HEK293 (cell line): ENCODE measurements around the gene SPON2.

Experiments
- CTCF ChIA-PET: fragments of 350-600 bp; formaldehyde crosslinking; extraction: SDS; loops from one replicate; lab custom pipeline; 2021; ENCODE audit warnings: antibody characterized with exemption; lab: Yijun Ruan, JAX
- POLR2A ChIA-PET: fragments of 300-600 bp; formaldehyde crosslinking; extraction: SDS; loops from one replicate; lab custom pipeline; 2020; ENCODE audit warnings: antibody characterized with exemption, inconsistent platforms; lab: Yijun Ruan, JAX
- H3K27ac ChIP-seq: fragments of 200-500 bp; sonication (Bioruptor generic); 2 replicates; pipeline ENCODE4 v1.5.1; 2014; ENCODE audit warnings: low read depth, low read length, control low read depth, inconsistent platforms; ENCODE audit errors: extremely low read depth
- H3K36me3 ChIP-seq, 2 experiments: fragments of 200-500 bp in 1 of 2; sonication (Bioruptor generic) in 1 of 2; 1 replicate in 1 of 2; 2 replicates in 1 of 2; pipeline ENCODE4 v1.5.1; 2014 to 2017; ENCODE audit warnings: inconsistent platforms in 2 of 2, low read length in 2 of 2; ENCODE audit not compliant: control insufficient read depth in 2 of 2, insufficient read depth in 1 of 2
- H3K4me1 ChIP-seq: fragments of 200-500 bp; sonication (Bioruptor generic); 2 replicates; pipeline ENCODE4 v1.5.1; 2014; ENCODE audit warnings: mild to moderate bottlenecking, low read length, inconsistent platforms; ENCODE audit not compliant: control insufficient read depth, insufficient read depth
- H3K4me3 ChIP-seq: 2 replicates; pipeline ENCODE4 v1.5.1; 2011; ENCODE audit warnings: low read depth, mild to moderate bottlenecking, control low read depth, low read length, moderate library complexity
- H3K9me3 ChIP-seq: fragments of 200-500 bp; sonication (Bioruptor generic); 2 replicates; pipeline ENCODE4 v1.5.1; 2014; ENCODE audit warnings: low read depth, low read length, inconsistent platforms; ENCODE audit not compliant: control insufficient read depth, insufficient read depth
- KLF1 ChIP-seq: fragments of 450-650 bp; formaldehyde crosslinking; IDR thresholded peaks from 2 replicates; pipeline ENCODE4 v1.5.1; 2016; ENCODE audit warnings: missing biosample characterization, missing genetic modification characterization
- PRDM1 ChIP-seq: fragments of 450-650 bp; formaldehyde crosslinking; IDR thresholded peaks from 2 replicates; pipeline ENCODE4; 2016; ENCODE audit warnings: missing biosample characterization, missing genetic modification characterization
- SCRT2 ChIP-seq: fragments of 450-650 bp; formaldehyde crosslinking; IDR thresholded peaks from 2 replicates; pipeline ENCODE4 v1.5.1; 2016; ENCODE audit warnings: missing biosample characterization, missing genetic modification characterization
- SP2 ChIP-seq: fragments of 450-650 bp; formaldehyde crosslinking; IDR thresholded peaks from 2 replicates; pipeline ENCODE4 v1.5.1; 2016; ENCODE audit warnings: missing biosample characterization, missing genetic modification characterization
- SP3 ChIP-seq: fragments of 450-650 bp; formaldehyde crosslinking; IDR thresholded peaks from 2 replicates; pipeline ENCODE4 v1.5.1; 2016; ENCODE audit warnings: missing biosample characterization, missing genetic modification characterization
- ZBTB8A ChIP-seq: fragments of 450-650 bp; formaldehyde crosslinking; IDR thresholded peaks from 2 replicates; pipeline ENCODE4 v1.5.1; 2016; ENCODE audit warnings: missing biosample characterization, missing genetic modification characterization
- ZIC2 ChIP-seq: fragments of 450-650 bp; formaldehyde crosslinking; IDR thresholded peaks from 2 replicates; pipeline ENCODE4 v1.5.1; 2016; ENCODE audit warnings: missing biosample characterization, missing genetic modification characterization
- ZNF350 ChIP-seq: fragments of 450-650 bp; formaldehyde crosslinking; IDR thresholded peaks from 2 replicates; pipeline ENCODE4 v1.5.0; 2017; ENCODE audit warnings: missing biosample characterization, mild to moderate bottlenecking, missing genetic modification characterization
- ZNF571 ChIP-seq: fragments of 450-650 bp; formaldehyde crosslinking; IDR thresholded peaks from 2 replicates; pipeline ENCODE4 v1.5.0; 2017; ENCODE audit warnings: missing biosample characterization, missing genetic modification characterization
- ZSCAN30 ChIP-seq: fragments of 450-650 bp; IDR thresholded peaks from 2 replicates; pipeline ENCODE4 v1.5.1; 2018; ENCODE audit warnings: missing biosample characterization, mild to moderate bottlenecking, missing genetic modification characterization, moderate library complexity
- TF ChIP-seq, protein P1 (sequence below): fragments of 450-650 bp; formaldehyde crosslinking; IDR thresholded peaks from 2 replicates; pipeline ENCODE4 v1.5.1; 2016; ENCODE audit warnings: missing biosample characterization, missing genetic modification characterization
- TF ChIP-seq, protein P2 (sequence below): fragments of 450-650 bp; formaldehyde crosslinking; IDR thresholded peaks from 2 replicates; pipeline ENCODE4 v1.5.1; 2016; ENCODE audit warnings: missing biosample characterization, missing genetic modification characterization
- TF ChIP-seq, protein P3 (sequence below): fragments of 450-650 bp; formaldehyde crosslinking; conservative IDR thresholded peaks from 2 replicates; pipeline ENCODE4 v1.5.1; 2016; ENCODE audit warnings: low read depth, missing biosample characterization, missing genetic modification characterization
- TF ChIP-seq, protein P4 (sequence below): fragments of 450-650 bp; formaldehyde crosslinking; IDR thresholded peaks from 2 replicates; pipeline ENCODE4 v1.5.1; 2016; ENCODE audit warnings: missing biosample characterization, missing genetic modification characterization
- TF ChIP-seq, protein P5 (sequence below): fragments of 450-650 bp; formaldehyde crosslinking; IDR thresholded peaks from 2 replicates; pipeline ENCODE4 v1.5.1; 2016; ENCODE audit warnings: missing biosample characterization, missing genetic modification characterization

SPON2 gene

DNA sequence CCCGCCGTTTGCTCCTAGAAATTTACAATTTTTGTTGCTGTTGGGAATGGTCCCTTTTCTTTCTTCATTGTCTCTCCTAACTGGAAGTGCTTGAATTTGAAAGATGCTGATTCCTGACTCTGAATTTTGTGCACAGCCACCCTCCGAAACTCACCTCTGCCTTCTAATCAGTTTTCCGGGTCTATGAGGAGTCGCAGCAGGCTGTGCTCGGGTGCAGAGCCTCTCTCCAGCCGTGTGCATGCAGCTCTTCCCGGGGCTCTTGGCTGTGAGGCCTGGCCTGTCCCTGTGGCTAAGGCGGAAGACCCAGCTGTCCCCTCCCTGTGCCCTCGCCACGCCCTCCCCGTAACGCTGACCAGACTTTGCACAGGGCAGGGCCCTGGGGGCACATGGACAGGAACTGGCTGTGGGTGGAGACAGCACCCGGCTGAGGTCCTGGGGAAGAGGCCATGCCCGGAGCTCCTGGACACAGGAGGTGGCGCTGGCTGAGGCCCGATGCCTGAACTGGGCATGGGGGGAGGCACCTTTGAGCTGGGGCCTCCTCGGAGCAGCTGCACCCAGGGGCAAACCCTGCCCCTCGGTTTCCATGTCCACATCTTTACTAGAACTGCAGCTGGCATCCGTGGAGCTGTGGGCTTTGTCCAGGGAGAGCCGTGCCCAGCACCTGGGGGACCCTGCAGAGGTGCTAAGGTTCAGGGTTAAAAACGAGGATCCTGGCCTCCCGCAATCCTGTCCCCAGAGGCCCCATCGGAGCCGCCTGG, 32.6 kb upstream of the SPON2 start:
- Histone ChIP-seq H3K4me3 (no peak overlapping the region), H3K4me1 (no peaks in the 10 kb centered on the region), H3K9me3 (no peaks in the 10 kb centered on the region), H3K27ac (no peak overlapping the region), H3K36me3 (no peaks in the 10 kb centered on the region)
- CTCF ChIA-PET, result interaction anchor here (1.0 kb wide), 1 partner anchor 74 kb away, joined by 3 read pairs; no protein-coding TSS in a partner anchor
- no peak for TF ChIP-seq ZSCAN30 (tag by site-specific recombination)
- TF ChIP-seq, protein P1, sequence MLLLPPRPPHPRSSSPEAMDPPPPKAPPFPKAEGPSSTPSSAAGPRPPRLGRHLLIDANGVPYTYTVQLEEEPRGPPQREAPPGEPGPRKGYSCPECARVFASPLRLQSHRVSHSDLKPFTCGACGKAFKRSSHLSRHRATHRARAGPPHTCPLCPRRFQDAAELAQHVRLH (tag by site-specific recombination), result no peak
- no peak for TF ChIP-seq ZNF350
- TF ChIP-seq ZNF571, result no peak
- TF ChIP-seq KLF1 (tag by site-specific recombination), result no peak
- TF ChIP-seq SP3 (tag by site-specific recombination), result no peak
- no peak for TF ChIP-seq ZBTB8A (tag by site-specific recombination)
- no peak for TF ChIP-seq ZIC2
- TF ChIP-seq, protein P2, sequence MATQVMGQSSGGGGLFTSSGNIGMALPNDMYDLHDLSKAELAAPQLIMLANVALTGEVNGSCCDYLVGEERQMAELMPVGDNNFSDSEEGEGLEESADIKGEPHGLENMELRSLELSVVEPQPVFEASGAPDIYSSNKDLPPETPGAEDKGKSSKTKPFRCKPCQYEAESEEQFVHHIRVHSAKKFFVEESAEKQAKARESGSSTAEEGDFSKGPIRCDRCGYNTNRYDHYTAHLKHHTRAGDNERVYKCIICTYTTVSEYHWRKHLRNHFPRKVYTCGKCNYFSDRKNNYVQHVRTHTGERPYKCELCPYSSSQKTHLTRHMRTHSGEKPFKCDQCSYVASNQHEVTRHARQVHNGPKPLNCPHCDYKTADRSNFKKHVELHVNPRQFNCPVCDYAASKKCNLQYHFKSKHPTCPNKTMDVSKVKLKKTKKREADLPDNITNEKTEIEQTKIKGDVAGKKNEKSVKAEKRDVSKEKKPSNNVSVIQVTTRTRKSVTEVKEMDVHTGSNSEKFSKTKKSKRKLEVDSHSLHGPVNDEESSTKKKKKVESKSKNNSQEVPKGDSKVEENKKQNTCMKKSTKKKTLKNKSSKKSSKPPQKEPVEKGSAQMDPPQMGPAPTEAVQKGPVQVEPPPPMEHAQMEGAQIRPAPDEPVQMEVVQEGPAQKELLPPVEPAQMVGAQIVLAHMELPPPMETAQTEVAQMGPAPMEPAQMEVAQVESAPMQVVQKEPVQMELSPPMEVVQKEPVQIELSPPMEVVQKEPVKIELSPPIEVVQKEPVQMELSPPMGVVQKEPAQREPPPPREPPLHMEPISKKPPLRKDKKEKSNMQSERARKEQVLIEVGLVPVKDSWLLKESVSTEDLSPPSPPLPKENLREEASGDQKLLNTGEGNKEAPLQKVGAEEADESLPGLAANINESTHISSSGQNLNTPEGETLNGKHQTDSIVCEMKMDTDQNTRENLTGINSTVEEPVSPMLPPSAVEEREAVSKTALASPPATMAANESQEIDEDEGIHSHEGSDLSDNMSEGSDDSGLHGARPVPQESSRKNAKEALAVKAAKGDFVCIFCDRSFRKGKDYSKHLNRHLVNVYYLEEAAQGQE (tag by site-specific recombination), result no peak
- TF ChIP-seq, protein P3, sequence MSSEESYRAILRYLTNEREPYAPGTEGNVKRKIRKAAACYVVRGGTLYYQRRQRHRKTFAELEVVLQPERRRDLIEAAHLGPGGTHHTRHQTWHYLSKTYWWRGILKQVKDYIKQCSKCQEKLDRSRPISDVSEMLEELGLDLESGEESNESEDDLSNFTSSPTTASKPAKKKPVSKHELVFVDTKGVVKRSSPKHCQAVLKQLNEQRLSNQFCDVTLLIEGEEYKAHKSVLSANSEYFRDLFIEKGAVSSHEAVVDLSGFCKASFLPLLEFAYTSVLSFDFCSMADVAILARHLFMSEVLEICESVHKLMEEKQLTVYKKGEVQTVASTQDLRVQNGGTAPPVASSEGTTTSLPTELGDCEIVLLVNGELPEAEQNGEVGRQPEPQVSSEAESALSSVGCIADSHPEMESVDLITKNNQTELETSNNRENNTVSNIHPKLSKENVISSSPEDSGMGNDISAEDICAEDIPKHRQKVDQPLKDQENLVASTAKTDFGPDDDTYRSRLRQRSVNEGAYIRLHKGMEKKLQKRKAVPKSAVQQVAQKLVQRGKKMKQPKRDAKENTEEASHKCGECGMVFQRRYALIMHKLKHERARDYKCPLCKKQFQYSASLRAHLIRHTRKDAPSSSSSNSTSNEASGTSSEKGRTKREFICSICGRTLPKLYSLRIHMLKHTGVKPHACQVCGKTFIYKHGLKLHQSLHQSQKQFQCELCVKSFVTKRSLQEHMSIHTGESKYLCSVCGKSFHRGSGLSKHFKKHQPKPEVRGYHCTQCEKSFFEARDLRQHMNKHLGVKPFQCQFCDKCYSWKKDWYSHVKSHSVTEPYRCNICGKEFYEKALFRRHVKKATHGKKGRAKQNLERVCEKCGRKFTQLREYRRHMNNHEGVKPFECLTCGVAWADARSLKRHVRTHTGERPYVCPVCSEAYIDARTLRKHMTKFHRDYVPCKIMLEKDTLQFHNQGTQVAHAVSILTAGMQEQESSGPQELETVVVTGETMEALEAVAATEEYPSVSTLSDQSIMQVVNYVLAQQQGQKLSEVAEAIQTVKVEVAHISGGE (tag by site-specific recombination), result no peak
- no peak for TF ChIP-seq PRDM1 (tag by site-specific recombination)
- TF ChIP-seq SP2 (tag by site-specific recombination), result no peak
- TF ChIP-seq, protein P4, sequence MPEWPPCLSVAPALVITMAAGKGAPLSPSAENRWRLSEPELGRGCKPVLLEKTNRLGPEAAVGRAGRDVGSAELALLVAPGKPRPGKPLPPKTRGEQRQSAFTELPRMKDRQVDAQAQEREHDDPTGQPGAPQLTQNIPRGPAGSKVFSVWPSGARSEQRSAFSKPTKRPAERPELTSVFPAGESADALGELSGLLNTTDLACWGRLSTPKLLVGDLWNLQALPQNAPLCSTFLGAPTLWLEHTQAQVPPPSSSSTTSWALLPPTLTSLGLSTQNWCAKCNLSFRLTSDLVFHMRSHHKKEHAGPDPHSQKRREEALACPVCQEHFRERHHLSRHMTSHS (tag by site-specific recombination), result no peak
- TF ChIP-seq SCRT2, result no peak
- TF ChIP-seq, protein P5, sequence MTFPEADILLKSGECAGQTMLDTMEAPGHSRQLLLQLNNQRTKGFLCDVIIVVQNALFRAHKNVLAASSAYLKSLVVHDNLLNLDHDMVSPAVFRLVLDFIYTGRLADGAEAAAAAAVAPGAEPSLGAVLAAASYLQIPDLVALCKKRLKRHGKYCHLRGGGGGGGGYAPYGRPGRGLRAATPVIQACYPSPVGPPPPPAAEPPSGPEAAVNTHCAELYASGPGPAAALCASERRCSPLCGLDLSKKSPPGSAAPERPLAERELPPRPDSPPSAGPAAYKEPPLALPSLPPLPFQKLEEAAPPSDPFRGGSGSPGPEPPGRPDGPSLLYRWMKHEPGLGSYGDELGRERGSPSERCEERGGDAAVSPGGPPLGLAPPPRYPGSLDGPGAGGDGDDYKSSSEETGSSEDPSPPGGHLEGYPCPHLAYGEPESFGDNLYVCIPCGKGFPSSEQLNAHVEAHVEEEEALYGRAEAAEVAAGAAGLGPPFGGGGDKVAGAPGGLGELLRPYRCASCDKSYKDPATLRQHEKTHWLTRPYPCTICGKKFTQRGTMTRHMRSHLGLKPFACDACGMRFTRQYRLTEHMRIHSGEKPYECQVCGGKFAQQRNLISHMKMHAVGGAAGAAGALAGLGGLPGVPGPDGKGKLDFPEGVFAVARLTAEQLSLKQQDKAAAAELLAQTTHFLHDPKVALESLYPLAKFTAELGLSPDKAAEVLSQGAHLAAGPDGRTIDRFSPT (tag by site-specific recombination), result no peak
- POLR2A ChIA-PET, result no interaction called here
